ENCODE measurements around the gene HIVEP1.

HIVEP1 gene

GRCh38 chr6:12116264-12116800 lies 104.2 kb downstream of the HIVEP1 start:
- DNase-seq (ENCODE audit: low spot score), result no peak

GRCh38 chr6:12116978-12117377 lies 104.9 kb downstream of the HIVEP1 start:
- DNase-seq (ENCODE audit: low spot score), result no peak

- DNase-seq (ENCODE audit: low spot score), result no peak
Observed at GRCh38 chr6:12118607-12119006, 106.5 kb downstream of the HIVEP1 start.

GRCh38 chr6:12119085-12119588 lies 107.0 kb downstream of the HIVEP1 start:
- DNase-seq (ENCODE audit: low spot score), result no peak

GRCh38 chr6:12125396-12125795 lies 113.3 kb downstream of the HIVEP1 start:
- no peak for DNase-seq (ENCODE audit: low spot score)

GRCh38 chr6:12126051-12126450 lies 113.9 kb downstream of the HIVEP1 start:
- DNase-seq (ENCODE audit: low spot score), result no peak

GRCh38 chr6:12129523-12129922 lies 117.4 kb downstream of the HIVEP1 start:
- DNase-seq (ENCODE audit: low spot score), result no peak

- no peak for DNase-seq (ENCODE audit: low spot score)
Observed at GRCh38 chr6:12132351-12133222, 120.5 kb downstream of the HIVEP1 start.

GRCh38 chr6:12134581-12134980 lies 122.5 kb downstream of the HIVEP1 start:
- no peak for DNase-seq (ENCODE audit: low spot score)

GRCh38 chr6:12134991-12135390 lies 122.9 kb downstream of the HIVEP1 start:
- no peak for DNase-seq (ENCODE audit: low spot score)

GRCh38 chr6:12136905-12137304 lies 124.8 kb downstream of the HIVEP1 start:
- DNase-seq (ENCODE audit: low spot score), result no peak

GRCh38 chr6:12137480-12137879 lies 125.4 kb downstream of the HIVEP1 start:
- no peak for DNase-seq (ENCODE audit: low spot score)

GRCh38 chr6:12138381-12138780 lies 126.3 kb downstream of the HIVEP1 start:
- DNase-seq (ENCODE audit: low spot score), result no peak

GRCh38 chr6:12138936-12139335 lies 126.8 kb downstream of the HIVEP1 start:
- DNase-seq (ENCODE audit: low spot score), result no peak

- no peak for DNase-seq (ENCODE audit: low spot score)
Observed at GRCh38 chr6:12147557-12148316, 135.6 kb downstream of the HIVEP1 start.

- no peak for DNase-seq (ENCODE audit: low spot score)
Observed at GRCh38 chr6:12148317-12148801, 136.2 kb downstream of the HIVEP1 start.

- DNase-seq (ENCODE audit: low spot score), result no peak
Observed at GRCh38 chr6:12148841-12149240, 136.7 kb downstream of the HIVEP1 start.

GRCh38 chr6:12149944-12150510 lies 137.9 kb downstream of the HIVEP1 start:
- DNase-seq (ENCODE audit: low spot score), result no peak

- DNase-seq (ENCODE audit: low spot score), result no peak
Observed at GRCh38 chr6:12150812-12151432, 138.8 kb downstream of the HIVEP1 start.

GRCh38 chr6:12151433-12151820 lies 139.3 kb downstream of the HIVEP1 start:
- no peak for DNase-seq (ENCODE audit: low spot score)
